Nephron (organoid): ENCODE results near the gene UBTD1.
A peak's percentile ranks its signal among the peaks of the same experiment; 100 is the strongest.

ENCODE experiments used
- H3K27ac Mint-ChIP-seq, 3 experiments: 2 replicates each; pipeline ENCODE4 v1.8.0; 2020; ENCODE audit warnings: mixed read lengths in 3 of 3, mild to moderate bottlenecking in 2 of 3, moderate library complexity in 1 of 3
- H3K27me3 Mint-ChIP-seq: 2 replicates; pipeline ENCODE4 v1.8.0; 2021; ENCODE audit warnings: low read depth, mild to moderate bottlenecking, moderate library complexity, mixed read lengths
- H3K36me3 Mint-ChIP-seq: 2 replicates; pipeline ENCODE4 v1.8.0; 2020; ENCODE audit warnings: low read depth, mixed read lengths
- H3K4me1 Mint-ChIP-seq: 2 replicates; pipeline ENCODE4 v1.8.0; 2020; ENCODE audit warnings: mixed read lengths
- H3K4me3 Mint-ChIP-seq, 3 experiments: 2 replicates each; pipeline ENCODE4 v1.8.0; 2020; ENCODE audit warnings: mild to moderate bottlenecking in 3 of 3, mixed read lengths in 3 of 3, moderate library complexity in 2 of 3
- H3K9me3 Mint-ChIP-seq: 2 replicates; pipeline ENCODE4 v1.8.0; 2020; ENCODE audit warnings: mixed read lengths
- CTCF ChIP-seq, 3 experiments: fragments of 200-600 bp; sonication (generic); IDR thresholded peaks; one replicate each; pipeline ENCODE4 v1.5.0; 2021; ENCODE audit warnings: antibody characterized with exemption in 3 of 3; ENCODE audit not compliant: unreplicated experiment in 3 of 3

Gene UBTD1

DNA sequence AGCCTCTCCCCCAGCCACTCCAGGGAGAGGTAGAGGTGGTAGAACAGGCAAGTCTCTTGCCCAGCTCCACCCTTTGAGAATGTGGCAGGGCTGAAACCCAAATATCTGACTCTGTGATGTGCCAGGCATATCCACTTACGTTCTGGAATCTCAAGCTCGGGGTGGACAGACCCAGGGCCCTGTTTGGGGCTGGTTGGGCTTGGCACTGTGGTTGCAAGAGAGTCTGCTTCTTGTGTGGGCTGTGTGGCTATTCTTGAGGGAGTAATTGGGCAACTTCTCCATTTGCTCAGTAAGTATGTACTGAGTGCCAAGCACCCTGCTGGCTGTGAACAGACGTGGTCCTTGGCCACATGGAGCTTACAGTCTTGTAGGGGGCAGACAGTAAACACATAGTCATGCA, 4.7 kb downstream of the UBTD1 start:
- Mint-ChIP-seq H3K4me3 (no peak overlapping the region), H3K9me3 (no peaks in the 10 kb centered on the region), H3K4me1 (peaks cover 14% of the 10 kb centered on the region), H3K27me3 (peaks cover 35% of the 10 kb centered on the region), H3K27ac (no peak overlapping the region), H3K36me3 (no peaks in the 10 kb centered on the region)
- TF ChIP-seq CTCF (IDR thresholded peaks at IDR 0.05; ENCODE audit: unreplicated experiment in 3 of 3) = no peak

DNA sequence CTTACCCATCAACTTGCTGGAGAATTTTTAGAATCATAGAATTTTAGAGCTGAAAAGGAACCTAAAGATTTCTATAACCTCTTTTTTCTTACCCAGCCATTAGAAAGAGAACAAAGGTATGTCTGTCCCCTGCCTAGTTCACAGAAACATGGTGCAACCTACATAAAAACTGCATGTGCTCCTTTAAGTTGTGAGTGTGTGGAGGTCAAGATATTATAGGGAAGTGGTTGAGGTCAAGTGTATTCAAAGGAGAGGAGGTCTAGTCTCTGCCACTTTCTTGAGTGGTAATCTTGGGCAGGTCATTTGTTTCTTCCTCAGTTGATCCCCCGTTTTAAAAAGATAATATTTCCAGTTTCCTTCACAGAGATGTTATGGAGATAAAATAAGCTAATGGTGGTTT, 6.4 kb downstream of the UBTD1 start:
- Mint-ChIP-seq H3K9me3 (no peaks in the 10 kb centered on the region), H3K36me3 (no peaks in the 10 kb centered on the region), H3K4me3 (no peak overlapping the region), H3K4me1 (peaks cover 19% of the 10 kb centered on the region), H3K27me3 (peaks cover 29% of the 10 kb centered on the region), H3K27ac (no peak overlapping the region)
- TF ChIP-seq CTCF (IDR thresholded peaks at IDR 0.05; ENCODE audit: unreplicated experiment in 3 of 3) = no peak

DNA sequence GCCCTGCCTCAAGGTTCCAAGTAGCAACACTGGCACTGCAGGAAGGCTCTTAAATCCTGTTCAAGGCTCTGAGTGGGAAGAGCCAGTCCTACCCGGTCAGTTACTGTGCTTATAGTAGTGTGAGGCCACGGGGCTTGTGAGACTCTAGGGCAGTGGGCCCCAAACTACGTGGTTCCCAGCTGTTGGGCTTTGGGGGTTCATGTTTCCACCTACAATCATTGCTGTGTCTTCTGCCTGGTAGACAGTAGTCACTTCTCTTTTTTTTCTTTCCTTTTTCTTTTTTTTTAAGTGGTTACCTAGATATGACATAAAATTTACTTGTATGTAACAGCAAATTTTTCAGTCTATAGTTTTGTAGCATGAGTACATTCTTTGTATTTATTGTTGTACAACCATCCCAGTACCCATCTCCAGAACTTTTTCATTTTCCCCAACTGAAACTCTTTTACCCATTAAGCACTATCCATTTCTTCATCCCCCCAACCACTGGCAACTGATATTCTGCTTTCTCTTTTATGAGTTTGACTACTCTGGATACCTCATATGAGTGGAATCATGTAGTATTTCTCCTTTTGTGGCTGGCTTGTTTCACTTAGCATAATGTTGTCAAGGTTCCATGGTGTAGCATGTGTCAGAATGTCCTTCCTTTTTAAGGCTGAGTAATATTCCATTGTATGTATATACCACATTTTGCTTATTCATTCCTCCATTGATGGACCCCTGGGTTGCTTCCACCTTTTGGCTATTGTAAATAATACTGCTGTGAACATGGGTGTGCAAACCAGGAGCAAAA, 7.7 kb downstream of the UBTD1 start:
- H3K36me3 Mint-ChIP-seq = no peaks in the 10 kb centered on the region
- no peaks in the 10 kb centered on the region for H3K9me3 Mint-ChIP-seq
- H3K27ac Mint-ChIP-seq = no peak overlapping the region
- no peak overlapping the region for H3K4me3 Mint-ChIP-seq
- peaks cover 16% of the 10 kb centered on the region for H3K27me3 Mint-ChIP-seq
- TF ChIP-seq CTCF (IDR thresholded peaks at IDR 0.05; ENCODE audit: unreplicated experiment in 3 of 3) = no peak
- H3K4me1 Mint-ChIP-seq = peaks cover 9% of the 10 kb centered on the region

DNA sequence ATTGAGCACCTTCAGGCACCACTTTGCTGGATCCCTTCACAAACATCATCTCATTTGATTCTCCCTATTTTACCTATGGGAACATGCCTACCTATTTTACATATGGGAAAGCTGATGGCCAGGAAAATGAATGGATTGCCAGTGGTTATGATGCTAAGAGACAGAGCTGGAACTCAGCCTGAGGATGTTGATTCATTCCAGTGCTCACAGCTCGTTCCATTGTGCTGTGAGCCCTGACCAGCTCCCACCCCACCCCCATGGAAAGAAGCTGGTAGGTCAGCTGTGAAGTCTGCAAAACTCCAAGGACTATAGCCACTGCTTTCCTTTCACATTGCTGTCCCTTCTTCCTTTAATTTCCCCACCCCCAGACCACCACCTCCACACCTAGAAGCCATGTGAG, 9.6 kb downstream of the UBTD1 start:
- peaks cover 6% of the 10 kb centered on the region for H3K27me3 Mint-ChIP-seq
- H3K9me3 Mint-ChIP-seq = no peaks in the 10 kb centered on the region
- TF ChIP-seq CTCF (IDR thresholded peaks at IDR 0.05; ENCODE audit: unreplicated experiment in 3 of 3) = no peak
- peaks cover 20% of the 10 kb centered on the region for H3K4me1 Mint-ChIP-seq
- H3K4me3 Mint-ChIP-seq = no peak overlapping the region
- peak overlapping the region in 1 of 3 experiments; percentile 61 for H3K27ac Mint-ChIP-seq
- no peaks in the 10 kb centered on the region for H3K36me3 Mint-ChIP-seq

- no peak for TF ChIP-seq CTCF (IDR thresholded peaks at IDR 0.05; ENCODE audit: unreplicated experiment in 3 of 3)
- H3K27ac Mint-ChIP-seq = no peak overlapping the region
- H3K4me3 Mint-ChIP-seq = no peak overlapping the region
- no peaks in the 10 kb centered on the region for H3K36me3 Mint-ChIP-seq
- H3K4me1 Mint-ChIP-seq = peaks cover 21% of the 10 kb centered on the region
- no peaks in the 10 kb centered on the region for H3K9me3 Mint-ChIP-seq
- H3K27me3 Mint-ChIP-seq = peaks cover 6% of the 10 kb centered on the region
These were observed 10.5 kb downstream of the UBTD1 start for GRCh38 chr10:97509120-97509680.

DNA sequence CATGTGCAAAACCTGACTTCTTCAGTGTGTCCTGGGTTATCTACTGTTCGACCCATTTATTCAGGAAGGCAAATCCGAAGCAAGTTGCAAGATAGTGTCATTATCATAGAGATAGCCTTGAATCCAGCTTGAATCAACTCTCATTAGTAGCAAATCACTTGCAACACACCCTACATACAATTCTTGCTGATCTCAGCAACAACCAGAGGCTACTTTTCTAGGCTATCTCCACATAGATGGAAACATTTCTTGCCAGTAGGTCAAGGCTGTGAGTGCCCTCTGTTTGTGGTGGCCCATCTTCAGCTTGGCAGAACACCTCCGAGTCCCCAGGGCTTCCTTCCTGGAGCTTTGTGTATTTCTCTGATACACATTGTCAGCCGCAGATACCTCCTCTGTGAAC, 12.0 kb downstream of the UBTD1 start:
- Mint-ChIP-seq H3K36me3 (no peaks in the 10 kb centered on the region), H3K4me3 (no peak overlapping the region), H3K9me3 (no peaks in the 10 kb centered on the region), H3K4me1 (peaks cover 35% of the 10 kb centered on the region), H3K27ac (no peak overlapping the region), H3K27me3 (peaks cover 6% of the 10 kb centered on the region)
- no peak for TF ChIP-seq CTCF (IDR thresholded peaks at IDR 0.05; ENCODE audit: unreplicated experiment in 3 of 3)
